Peyer's patch (tissue), 4 donors: ENCODE data around the gene ORC1.

Source experiments
- CTCF ChIP-seq, 6 experiments: fragments of 450-650 bp in 4 of 6; fragments of 200-600 bp in 2 of 6; sonication (generic) in 1 of 6; IDR thresholded peaks; one replicate each; pipeline ENCODE4 v1.5.1; 2017 to 2019; ENCODE audit warnings: antibody characterized with exemption in 6 of 6, mild to moderate bottlenecking in 3 of 6, moderate library complexity in 1 of 6
- POLR2A ChIP-seq, 2 donors: fragments of 450-650 bp; IDR thresholded peaks; one replicate each; pipeline ENCODE4 v1.5.1; 2017; ENCODE audit warnings: antibody characterized with exemption in 2 of 2, mild to moderate bottlenecking in 2 of 2, moderate library complexity in 2 of 2

- TF ChIP-seq CTCF (IDR thresholded peaks at IDR 0.05): no peak
- TF ChIP-seq POLR2A (IDR thresholded peaks at IDR 0.05): no peak
Observed at GRCh38 chr1:52423771-52424170, 19.5 kb upstream of the ORC1 start.
